HepG2 (cell line): ENCODE measurements around the gene PHF14. TPM values are rescaled to one million over a fixed set of nuclear protein-coding genes. Genes with fewer than 3 reads are reported as not detected.

Experiments used
- BCL3 ChIP-seq: sonication (generic); formaldehyde crosslinking; IDR thresholded peaks from 2 replicates; pipeline ENCODE4 v1.5.1; 2020; ENCODE audit warnings: mild to moderate bottlenecking, missing genetic modification reagents, moderate library complexity
- BORCS8-MEF2B ChIP-seq: sonication (generic); formaldehyde crosslinking; IDR thresholded peaks from 2 replicates; pipeline ENCODE4 v1.8.0; 2022; ENCODE audit warnings: mild to moderate bottlenecking, missing genetic modification reagents
- ETS1 ChIP-seq: sonication (generic); formaldehyde crosslinking; IDR thresholded peaks from 2 replicates; pipeline ENCODE4 v1.4.0; 2020; ENCODE audit warnings: missing genetic modification reagents
- MIER3 ChIP-seq: IDR thresholded peaks from 2 replicates; pipeline ENCODE4 v1.6.1; 2016; ENCODE audit warnings: missing compliant biosample characterization, borderline replicate concordance
- MTA3 ChIP-seq: sonication (generic); formaldehyde crosslinking; IDR thresholded peaks from 2 replicates; pipeline ENCODE4 v1.4.0; 2020; ENCODE audit warnings: missing genetic modification reagents
- POLR2G ChIP-seq: fragments of 200-400 bp; formaldehyde crosslinking; IDR thresholded peaks from 2 replicates; pipeline ENCODE4 v1.6.1; 2018; ENCODE audit warnings: mild to moderate bottlenecking, low read depth, low read length, moderate library complexity
- ZBTB1 ChIP-seq: sonication (generic); formaldehyde crosslinking; IDR thresholded peaks from 2 replicates; pipeline ENCODE4 v1.4.0; 2020; ENCODE audit warnings: missing genetic modification reagents, borderline replicate concordance
- ZMYM2 ChIP-seq: sonication (generic); formaldehyde crosslinking; IDR thresholded peaks from 2 replicates; pipeline ENCODE4 v1.8.0; 2022; ENCODE audit warnings: mild to moderate bottlenecking, missing genetic modification reagents
- ZNF138 ChIP-seq: sonication (generic); formaldehyde crosslinking; IDR thresholded peaks from 2 replicates; pipeline ENCODE4 v1.5.0; 2020; ENCODE audit warnings: mild to moderate bottlenecking, low read depth, missing genetic modification reagents
- ZNF253 ChIP-seq: sonication (generic); formaldehyde crosslinking; IDR thresholded peaks from 2 replicates; pipeline ENCODE4 v1.8.0; 2022; ENCODE audit warnings: mild to moderate bottlenecking, missing genetic modification reagents, borderline replicate concordance
- ZNF383 ChIP-seq: sonication (generic); formaldehyde crosslinking; IDR thresholded peaks from 2 replicates; pipeline ENCODE4 v1.4.0; 2020; ENCODE audit warnings: missing genetic modification reagents, mild to moderate bottlenecking, borderline replicate concordance
- ZNF407 ChIP-seq: sonication (generic); formaldehyde crosslinking; IDR thresholded peaks from one replicate; pipeline ENCODE4 v1.5.1; 2020; ENCODE audit warnings: mild to moderate bottlenecking, missing genetic modification reagents; ENCODE audit errors: not compliant biosample characterization
- ZNF605 ChIP-seq: sonication (generic); formaldehyde crosslinking; IDR thresholded peaks from 2 replicates; pipeline ENCODE4 v1.8.0; 2022; ENCODE audit warnings: mild to moderate bottlenecking, missing genetic modification reagents
- ZNF709 ChIP-seq: sonication (generic); formaldehyde crosslinking; IDR thresholded peaks from 2 replicates; pipeline ENCODE4 v1.5.0; 2020; ENCODE audit warnings: mild to moderate bottlenecking, missing genetic modification reagents
- ZNF788 ChIP-seq: sonication (generic); formaldehyde crosslinking; IDR thresholded peaks from 2 replicates; pipeline ENCODE4 v1.5.0; 2020; ENCODE audit warnings: mild to moderate bottlenecking, missing genetic modification reagents, borderline replicate concordance
- polyA plus RNA-seq, 8 experiments: library from polyadenylated mRNA; depleted of rRNA in 3 of 8; stranded (reverse) in 7 of 8; unstranded in 1 of 8; fragments of >200 nt; fragmentation: Illumina TruSeq in 4 of 8; extraction: Trizol in 4 of 8; gene quantifications; 2 replicates each; pipeline versions ENCODE4 v1.2.1 to v1.2.3, GENCODE V29; 2011 to 2016; ENCODE audit warnings: low read depth in 4 of 8, missing spikeins in 1 of 8, mixed read lengths in 1 of 8; ENCODE audit not compliant: insufficient read depth in 1 of 8
- total RNA-seq, 5 experiments: library from RNA; depleted of rRNA; stranded (reverse); fragments of >200 nt; fragmentation: Illumina TruSeq; extraction: Trizol; gene quantifications; 2 replicates each; pipeline ENCODE4 v1.2.3, GENCODE V29; 2016; ENCODE audit warnings: low read depth in 1 of 5

The PHF14 gene
- total and polyA plus RNA-seq, 2 of the 13 experiments (the other 11 are each of a cell fraction or from before 2014, with no cell fraction given): 18.9 to 68.7 TPM

GRCh38 chr7:10973061-10973941 is at the start of gene PHF14 (continued):
- no peak for TF ChIP-seq MIER3 (CRISPR knock-in tag)
- TF ChIP-seq ZNF253 (CRISPR knock-in tag): no peak
- TF ChIP-seq POLR2G: peak; percentile 96
- no peak for TF ChIP-seq ZNF709 (CRISPR knock-in tag)
- no peak; the same call in 1 of the 2 replicates for TF ChIP-seq ZNF138 (CRISPR knock-in tag)
- no peak for TF ChIP-seq MTA3 (CRISPR knock-in tag)
- no peak for TF ChIP-seq BCL3 (CRISPR knock-in tag)
- no peak for TF ChIP-seq ZBTB1 (CRISPR knock-in tag)
- TF ChIP-seq ETS1 (CRISPR knock-in tag): no peak
- no peak for TF ChIP-seq ZNF407 (CRISPR knock-in tag)
- no peak for TF ChIP-seq ZMYM2 (CRISPR knock-in tag)
- peak; percentile 15; the same call in 1 of the 2 replicates for TF ChIP-seq ZNF605 (CRISPR knock-in tag)
- TF ChIP-seq ZNF383 (CRISPR knock-in tag): 0 out of 2 replicates have a peak, but pooled peaks have one; percentile 22
- TF ChIP-seq BORCS8-MEF2B (CRISPR knock-in tag): no peak
- TF ChIP-seq ZNF788 (CRISPR knock-in tag): peak; percentile 25; the same call in 1 of the 2 replicates
